ENCODE results near the gene SHPK.

The SHPK gene, protein sequence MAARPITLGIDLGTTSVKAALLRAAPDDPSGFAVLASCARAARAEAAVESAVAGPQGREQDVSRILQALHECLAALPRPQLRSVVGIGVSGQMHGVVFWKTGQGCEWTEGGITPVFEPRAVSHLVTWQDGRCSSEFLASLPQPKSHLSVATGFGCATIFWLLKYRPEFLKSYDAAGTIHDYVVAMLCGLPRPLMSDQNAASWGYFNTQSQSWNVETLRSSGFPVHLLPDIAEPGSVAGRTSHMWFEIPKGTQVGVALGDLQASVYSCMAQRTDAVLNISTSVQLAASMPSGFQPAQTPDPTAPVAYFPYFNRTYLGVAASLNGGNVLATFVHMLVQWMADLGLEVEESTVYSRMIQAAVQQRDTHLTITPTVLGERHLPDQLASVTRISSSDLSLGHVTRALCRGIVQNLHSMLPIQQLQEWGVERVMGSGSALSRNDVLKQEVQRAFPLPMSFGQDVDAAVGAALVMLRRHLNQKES

GRCh38 chr17:3636154-3636907 is at the start of gene SHPK, which contains the start of gene CTNS:
Gene SHPK (minus strand): TSS chr17:3636250. CDS start chr17:3636219, 31 bp downstream.
Gene CTNS (plus strand): TSS chr17:3636760. CDS start chr17:3640207, 3,447 bp downstream.
- DNase-seq, result peak; percentile 96

GRCh38 chr17:3685174-3685573 is 49.1 kb upstream of the SHPK start:
- DNase-seq, result no peak

DNA sequence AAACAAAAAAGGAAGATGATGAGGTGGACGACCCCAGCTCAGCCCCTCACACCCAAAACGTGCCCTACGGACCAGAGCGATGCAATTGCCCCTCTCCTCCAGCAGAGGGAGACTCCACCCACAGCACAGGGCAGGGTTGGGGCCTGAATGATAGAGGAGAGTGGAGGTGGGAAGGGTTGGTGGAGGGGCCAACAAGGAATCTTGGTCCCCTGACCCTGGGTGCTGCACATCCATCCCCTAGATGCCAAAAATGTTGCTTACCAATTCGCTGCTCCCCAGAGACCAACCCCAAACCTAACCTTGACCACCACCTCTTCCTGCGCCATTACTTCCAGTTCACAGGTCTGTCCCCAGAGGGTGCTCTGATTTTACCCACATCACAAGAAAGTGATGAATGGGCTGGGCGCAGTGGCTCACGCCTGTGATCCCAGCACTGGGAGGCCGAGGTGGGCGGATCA is 47.0 kb upstream of the SHPK start:
- no peak for DNase-seq

- DNase-seq, result no peak
Measured at GRCh38 chr17:3682033-3682432, 46.0 kb upstream of the SHPK start.

- DNase-seq, result no peak
Measured at GRCh38 chr17:3681565-3681964, 45.5 kb upstream of the SHPK start.

DNA sequence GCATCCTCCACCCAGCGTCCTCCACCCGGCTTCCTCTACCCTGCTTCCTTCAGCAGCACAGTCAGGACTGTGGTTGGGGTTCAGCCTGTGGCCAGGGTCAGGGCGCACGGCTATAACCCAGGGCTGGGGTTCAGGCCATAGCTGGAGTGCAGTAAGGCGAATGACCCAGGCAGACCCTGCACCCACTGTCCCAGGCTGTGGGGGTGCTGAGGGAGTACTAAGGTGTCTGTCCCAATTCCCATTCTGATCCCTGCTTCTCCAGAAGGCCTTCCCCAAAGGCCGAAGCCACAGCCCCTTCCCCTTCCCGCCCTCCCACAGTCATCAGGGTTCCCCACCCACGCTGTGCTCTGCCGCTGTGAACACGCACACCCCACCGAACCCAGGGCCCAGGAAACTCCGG is 45.0 kb upstream of the SHPK start:
- DNase-seq, result no peak

DNA sequence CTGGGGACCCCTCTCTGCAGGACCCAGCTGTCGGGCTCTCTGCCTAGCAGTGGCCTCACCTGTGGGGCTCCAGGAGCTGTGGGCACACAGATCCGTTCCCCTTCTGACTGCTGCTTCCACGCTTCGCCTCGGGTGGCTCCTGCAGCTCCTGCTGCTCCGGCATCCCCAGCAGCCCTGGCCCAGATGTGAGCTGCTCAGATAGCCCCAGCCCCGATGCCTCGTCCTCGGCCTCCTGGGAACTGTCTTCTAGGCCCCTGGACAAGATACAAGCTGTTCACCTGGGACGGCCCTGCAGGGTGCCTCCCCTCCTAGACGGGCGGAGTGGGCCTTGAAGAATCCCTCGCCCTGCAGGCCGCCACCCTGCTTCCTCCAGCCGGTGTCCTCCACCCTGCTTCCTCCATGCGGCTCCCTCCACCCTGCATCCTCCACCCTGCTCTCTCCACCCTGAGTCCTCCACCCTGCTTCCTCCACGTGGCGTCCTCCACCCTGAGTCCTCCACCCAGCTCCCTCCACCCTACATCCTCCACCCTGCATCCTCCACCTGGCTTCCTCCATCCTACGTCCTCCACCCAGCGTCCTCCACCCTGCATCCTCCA is 43.6 kb upstream of the SHPK start:
- no peak for DNase-seq

DNA sequence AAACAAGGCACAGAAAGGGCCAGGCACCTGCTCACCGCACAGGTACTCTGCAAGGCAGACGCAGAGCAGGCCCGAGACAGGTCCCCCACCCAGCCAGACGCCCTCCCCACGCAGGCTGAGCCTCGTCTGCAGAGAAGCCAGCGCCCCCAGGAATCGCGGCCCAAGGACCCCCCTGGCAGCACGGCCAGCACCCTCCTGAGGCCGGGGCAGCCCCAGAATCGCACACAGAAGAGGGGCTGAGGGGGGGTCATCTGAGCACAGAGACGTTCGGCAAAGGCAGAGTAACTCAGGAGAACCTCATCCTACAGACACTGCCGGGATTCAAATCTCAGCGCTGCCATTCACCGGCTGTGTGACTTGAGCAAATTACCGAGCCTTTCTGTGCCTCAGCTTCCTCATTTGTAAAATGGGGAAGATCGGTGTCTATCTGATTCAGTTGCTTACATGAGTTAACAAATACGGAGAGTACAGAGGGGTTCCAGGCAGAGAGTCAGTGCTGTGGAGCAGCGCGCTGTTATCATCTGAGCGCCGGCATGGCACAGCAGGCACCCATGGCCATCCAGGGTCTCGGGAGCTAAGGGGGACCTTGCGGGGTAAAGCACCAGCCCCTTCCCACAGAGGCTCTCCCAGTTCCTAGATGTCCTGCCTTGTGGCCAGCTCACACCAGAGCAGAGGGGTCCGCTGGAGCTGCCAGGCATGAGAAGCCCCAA is 42.9 kb upstream of the SHPK start:
- no peak for DNase-seq

- no peak for DNase-seq
Measured at GRCh38 chr17:3678095-3678820, 42.2 kb upstream of the SHPK start.

GRCh38 chr17:3675886-3676285 is 39.8 kb upstream of the SHPK start:
- no peak for DNase-seq

DNA sequence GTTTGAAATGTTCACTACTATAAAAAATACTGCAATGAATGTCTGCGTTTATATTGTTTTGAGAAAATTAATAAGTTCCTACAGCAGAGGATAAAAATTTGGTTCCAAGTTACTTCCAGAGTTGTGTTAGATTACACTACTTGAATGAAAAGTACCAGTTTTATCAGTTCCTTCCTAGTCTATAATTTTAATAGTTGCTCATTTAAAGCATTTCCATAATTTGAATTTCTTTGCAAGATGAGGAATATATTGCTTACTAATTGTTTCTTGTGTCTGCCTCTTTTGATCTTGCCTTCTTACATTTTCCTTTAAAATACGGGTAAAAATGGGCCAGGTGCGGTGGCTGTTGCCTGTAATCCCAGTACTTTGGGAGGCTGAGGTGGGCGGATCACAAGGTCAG is 36.5 kb upstream of the SHPK start:
- no peak for DNase-seq

DNA sequence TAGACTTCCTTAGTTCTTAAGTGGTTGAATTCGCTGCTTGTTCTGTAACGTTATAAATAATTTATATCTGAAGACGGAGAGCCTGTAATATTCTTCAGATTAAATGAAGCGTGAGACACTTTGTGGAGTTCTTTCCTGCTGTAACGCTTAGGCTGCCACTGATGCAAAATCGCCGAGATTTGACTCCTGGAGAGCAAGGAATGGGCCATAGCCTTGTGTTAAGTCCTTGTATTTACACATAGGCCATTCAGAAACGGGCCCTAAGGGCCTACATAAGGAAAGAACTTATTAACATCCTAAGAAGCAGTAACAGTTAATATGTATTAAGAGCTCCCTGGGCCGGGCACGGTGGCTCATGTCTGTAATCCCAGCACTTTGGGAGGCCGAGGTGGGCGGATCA is 33.5 kb upstream of the SHPK start:
- no peak for DNase-seq

DNA sequence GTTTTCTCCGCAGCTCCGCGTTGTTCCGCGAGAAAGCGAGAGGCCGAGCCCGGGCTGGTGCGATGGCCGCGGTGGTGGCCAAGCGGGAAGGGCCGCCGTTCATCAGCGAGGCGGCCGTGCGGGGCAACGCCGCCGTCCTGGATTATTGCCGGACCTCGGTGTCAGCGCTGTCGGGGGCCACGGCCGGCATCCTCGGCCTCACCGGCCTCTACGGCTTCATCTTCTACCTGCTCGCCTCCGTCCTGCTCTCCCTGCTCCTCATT is 33.0 kb upstream of the SHPK start:
- no peak for DNase-seq

DNA sequence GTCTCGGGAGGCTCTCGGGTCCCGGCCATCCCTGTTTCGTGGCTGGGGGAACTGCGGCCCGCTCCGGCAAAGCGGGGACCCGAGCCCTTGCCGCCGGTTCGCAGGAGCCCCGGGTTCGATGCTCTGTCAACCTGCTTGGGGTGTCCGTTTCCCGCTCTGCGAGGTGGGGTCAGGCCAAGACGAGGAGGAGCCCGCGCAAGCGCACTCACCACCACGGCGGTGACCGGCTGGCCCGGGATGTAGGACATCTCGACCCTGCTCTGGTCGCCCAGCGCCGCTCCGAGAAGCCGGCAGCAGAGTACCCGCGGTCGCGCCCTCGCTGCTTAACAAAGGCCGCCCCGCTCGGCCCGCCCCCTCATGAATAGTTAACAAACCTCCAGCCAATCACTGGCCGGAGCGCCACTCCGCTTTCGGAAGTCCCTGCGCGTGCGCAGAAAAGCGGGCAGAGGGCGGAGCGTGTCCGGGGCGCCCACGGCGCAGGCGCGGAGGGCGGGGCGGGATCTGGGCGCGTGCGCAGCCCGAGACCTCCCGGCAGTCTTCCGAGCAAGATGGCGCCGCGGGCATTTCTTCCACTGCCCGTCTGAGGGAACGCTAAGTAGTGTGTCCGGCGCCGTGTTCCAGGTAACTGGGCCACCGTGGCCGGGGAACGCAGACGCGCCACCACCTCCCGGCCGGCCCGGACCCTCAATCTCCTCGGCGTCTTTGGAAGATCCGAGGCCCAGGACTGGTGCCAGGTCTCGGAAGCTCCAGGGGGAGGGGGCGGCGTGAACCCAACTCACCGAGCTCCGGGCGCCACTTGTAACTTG is 32.4 kb upstream of the SHPK start, which contains the start of the genes EMC6 and TAX1BP3:
Gene EMC6 (plus strand): TSS at position 534 of the 806 bp plus-strand sequence. CDS start 335 bp downstream, outside the sequence.
Gene TAX1BP3 (minus strand): TSS at position 300 of the 806 bp plus-strand sequence. CDS start 52 bp downstream, at position 248.
- DNase-seq, result peak; percentile 97

DNA sequence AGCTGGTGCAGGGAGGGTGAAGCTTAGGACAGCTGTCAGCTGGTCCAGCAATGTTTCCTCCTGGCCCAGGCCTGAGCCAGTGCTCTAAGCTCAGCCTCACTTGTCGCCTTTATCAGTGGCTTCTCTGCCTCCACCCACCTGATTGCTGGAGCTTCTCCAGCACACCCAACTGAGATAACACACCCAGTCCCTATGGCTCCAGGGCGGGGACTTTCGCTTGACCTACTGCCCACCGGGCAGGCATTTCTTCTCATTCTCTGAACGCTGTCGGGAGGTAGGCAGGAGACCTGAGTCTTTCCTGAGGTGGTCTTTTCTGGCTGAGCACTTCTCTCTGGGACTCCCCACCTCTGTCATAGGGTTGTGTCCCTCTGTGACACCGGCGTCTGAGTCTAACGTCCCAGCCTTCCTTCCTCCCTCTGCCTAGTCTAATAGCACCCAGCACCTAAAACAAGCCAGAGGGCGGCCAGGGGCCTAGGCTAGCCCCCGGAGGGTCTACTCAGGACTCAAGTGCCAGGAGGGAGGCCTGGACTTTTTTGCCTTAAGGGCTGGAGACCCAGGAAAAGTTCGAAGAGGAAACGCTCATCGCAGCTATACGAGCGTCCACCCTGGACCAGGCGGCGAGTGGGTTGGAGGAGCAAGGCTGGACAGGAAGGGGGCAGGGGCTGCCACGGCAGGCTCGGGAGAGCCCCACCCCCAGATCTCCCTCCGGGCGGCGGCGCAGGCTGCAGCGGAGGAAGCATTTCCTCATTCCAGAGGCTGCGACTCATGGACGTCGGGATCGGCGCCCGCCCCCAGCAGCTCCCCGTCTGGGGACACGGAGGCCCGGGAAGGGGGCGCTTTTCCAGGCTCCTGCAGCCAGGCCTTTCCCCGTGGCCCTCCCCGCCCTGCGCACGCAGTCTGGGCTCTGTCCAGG is 31.6 kb upstream of the SHPK start:
- peak; percentile 94 for DNase-seq

DNA sequence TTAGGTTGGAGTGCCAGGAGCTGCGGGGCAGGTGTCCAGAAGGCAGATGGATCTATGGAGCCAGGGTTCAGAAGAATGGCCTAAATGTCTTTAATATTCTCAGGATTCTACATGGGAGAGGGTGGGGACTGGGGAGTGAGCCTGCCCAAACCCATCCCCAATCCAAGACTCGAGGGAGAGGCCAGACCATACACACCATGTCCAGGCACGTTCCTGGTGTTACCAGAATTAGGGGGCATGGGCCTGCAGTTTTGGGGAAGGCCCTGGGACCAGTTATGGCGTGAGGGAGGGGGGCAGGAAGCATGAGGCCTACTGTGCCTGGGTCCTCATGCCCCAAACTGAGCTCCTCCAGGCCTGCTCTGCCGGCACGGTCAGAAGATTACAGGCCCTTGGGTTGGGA is 30.5 kb upstream of the SHPK start:
- DNase-seq, result no peak

GRCh38 chr17:3665834-3666233 is 29.8 kb upstream of the SHPK start:
- DNase-seq, result no peak

DNA sequence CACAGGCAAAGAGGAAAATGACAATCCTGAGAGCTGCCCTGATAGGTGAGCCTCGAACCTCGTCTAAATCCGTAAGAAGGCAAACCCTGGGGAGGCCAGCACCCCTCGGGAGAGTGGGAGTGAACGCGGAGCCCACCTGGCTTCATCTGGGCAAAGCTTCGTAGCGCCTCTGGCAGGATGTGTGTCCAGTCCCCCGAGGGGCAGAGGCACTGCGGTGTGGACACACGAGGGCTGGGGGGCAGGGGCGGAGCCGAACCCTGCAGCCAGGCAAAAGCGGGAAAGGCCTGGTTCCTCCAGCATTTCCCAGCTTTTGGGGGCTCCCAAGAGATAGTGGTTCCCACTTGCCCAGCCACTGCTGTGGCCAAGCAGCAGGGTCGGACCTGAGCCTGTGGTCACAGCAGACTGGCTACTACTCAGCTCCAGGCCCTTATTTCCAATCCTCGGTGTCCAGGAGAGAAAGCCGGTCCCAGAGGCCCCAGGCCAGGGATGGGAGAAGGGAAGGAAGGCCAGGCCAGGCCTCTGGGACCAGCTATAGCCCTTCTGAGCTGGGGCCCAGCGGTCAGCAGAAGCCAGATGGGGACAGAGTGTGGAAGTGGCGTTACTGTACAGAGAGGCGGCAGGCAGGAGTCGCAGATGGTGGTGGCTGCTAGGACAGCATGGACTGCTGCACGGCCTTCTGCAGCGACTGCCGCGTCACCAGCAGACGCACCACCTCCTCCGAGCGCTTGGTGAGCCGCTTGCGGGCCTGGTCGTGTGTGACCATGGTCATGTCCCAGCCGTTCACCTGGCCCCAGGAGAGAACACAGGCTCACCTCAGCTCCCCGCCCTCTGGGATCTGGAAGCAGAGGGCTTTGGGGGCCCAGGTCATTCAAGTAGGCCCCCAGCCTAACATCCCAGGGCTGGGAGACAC is 27.3 kb upstream of the SHPK start:
- no peak for DNase-seq

GRCh38 chr17:3660311-3660891 is 24.4 kb upstream of the SHPK start:
- no peak for DNase-seq
